Right lobe of liver (tissue), 4 donors: Measurements from ENCODE around the gene CDC14A.

Experiments
- POLR2A ChIP-seq: fragments of 450-650 bp; IDR thresholded peaks from one replicate; pipeline ENCODE4 v1.6.1; 2017; ENCODE audit warnings: antibody characterized with exemption, mild to moderate bottlenecking
- TF ChIP-seq, protein P1 (sequence below), 4 donors: fragments of 200-600 bp in 3 of 4; fragments of 450-650 bp in 1 of 4; IDR thresholded peaks; one replicate each; pipeline versions ENCODE4 v1.5.1 to v1.8.0; 2016 to 2022; ENCODE audit warnings: antibody characterized with exemption in 4 of 4, mild to moderate bottlenecking in 2 of 4
- donor health status: DM: no; HTN: no; CAD: no.
- donor health status: DM: no; HTN: no; CAD: no.
- donor health status: DM: no; HTN: yes; CAD: no.

DNA sequence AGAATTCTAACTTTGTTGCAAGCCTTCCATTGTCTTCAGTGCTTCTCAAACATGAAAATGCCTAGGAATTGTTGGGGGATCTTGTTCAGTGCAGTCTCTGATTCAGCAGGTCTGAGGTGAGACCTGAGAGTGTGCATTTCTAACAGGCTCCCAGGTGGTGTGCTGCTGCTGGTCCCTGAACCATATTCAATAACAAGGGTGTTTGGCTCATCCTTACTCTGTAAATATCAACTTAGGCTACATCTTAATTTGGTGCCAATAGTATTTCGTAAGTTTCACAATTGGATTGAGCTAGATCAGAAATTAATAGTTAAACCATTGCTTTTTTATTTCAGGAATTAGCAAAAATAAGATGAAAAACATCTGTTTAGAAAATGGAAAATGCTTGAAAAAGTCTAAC is 126.5 kb downstream of the CDC14A start:
- TF ChIP-seq, protein P1, sequence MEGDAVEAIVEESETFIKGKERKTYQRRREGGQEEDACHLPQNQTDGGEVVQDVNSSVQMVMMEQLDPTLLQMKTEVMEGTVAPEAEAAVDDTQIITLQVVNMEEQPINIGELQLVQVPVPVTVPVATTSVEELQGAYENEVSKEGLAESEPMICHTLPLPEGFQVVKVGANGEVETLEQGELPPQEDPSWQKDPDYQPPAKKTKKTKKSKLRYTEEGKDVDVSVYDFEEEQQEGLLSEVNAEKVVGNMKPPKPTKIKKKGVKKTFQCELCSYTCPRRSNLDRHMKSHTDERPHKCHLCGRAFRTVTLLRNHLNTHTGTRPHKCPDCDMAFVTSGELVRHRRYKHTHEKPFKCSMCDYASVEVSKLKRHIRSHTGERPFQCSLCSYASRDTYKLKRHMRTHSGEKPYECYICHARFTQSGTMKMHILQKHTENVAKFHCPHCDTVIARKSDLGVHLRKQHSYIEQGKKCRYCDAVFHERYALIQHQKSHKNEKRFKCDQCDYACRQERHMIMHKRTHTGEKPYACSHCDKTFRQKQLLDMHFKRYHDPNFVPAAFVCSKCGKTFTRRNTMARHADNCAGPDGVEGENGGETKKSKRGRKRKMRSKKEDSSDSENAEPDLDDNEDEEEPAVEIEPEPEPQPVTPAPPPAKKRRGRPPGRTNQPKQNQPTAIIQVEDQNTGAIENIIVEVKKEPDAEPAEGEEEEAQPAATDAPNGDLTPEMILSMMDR (IDR thresholded peaks at IDR 0.05) = no peak
- TF ChIP-seq POLR2A = no peak
